Measurements from ENCODE around the gene CREM. TPM values are rescaled to one million over a fixed set of nuclear protein-coding genes. Genes with fewer than 3 reads are reported as not detected.

The CREM gene
- total RNA-seq, 3 donors from 2014 or later, result 11.8 to 27.4 (median 13.5) TPM

DNA sequence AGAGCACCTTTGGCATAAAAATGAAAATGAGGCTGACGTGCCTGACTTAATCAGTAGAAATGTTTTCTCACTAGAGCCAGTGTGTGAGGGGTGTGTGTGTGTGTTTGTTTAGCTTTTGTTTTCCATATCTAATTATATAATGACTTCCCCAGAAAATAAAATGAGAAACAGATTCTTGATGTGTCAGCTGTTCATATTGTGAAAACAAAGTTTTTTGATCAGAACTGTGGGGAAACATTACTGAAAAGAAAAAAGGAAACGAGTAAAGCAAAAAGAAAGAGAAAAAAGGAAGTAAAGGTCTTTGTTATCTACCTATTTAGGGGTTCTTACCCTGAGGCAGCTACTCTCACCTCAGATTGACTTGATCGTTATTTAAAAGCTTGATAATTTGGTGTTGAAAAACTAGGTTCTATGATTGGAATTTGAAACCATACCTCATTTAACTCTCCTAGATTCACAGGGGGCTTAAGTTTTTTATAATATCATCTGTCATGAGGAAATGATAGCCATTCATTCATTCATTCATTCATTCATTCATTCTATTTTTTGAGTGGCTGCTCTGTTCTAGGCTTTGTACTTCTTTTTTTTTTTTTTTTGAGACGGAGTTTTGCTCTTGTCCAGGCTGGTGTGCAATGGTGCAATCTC lies 58.0 kb downstream of the CREM start:
- no peak for DNase-seq

GRCh38 chr10:35185260-35186034 lies 58.8 kb downstream of the CREM start:
- Histone ChIP-seq H3K4me1 (ENCODE audit: low read depth) (no peaks in the 10 kb centered on the region), H3K9me3 (no peaks in the 10 kb centered on the region), H3K4me3 (no peak overlapping the region), H3K36me3 (ENCODE audit: low read depth) (no peaks in the 10 kb centered on the region)
- no peak for TF ChIP-seq CTCF (IDR thresholded peaks at IDR 0.05)
- DNase-seq (no peak), ATAC-seq (no peak)
- intact Hi-C loops (cut with DNase I, micrococcal nuclease), result no loop called here

More for the DNA sequence above, 58.0 kb downstream of the CREM start:
- ATAC-seq, result no peak
- Histone ChIP-seq H3K9me3 (no peaks in the 10 kb centered on the region), H3K4me3 (no peak overlapping the region), H3K4me1 (ENCODE audit: low read depth) (no peaks in the 10 kb centered on the region), H3K36me3 (ENCODE audit: low read depth) (no peaks in the 10 kb centered on the region)
- intact Hi-C loops (cut with DNase I, micrococcal nuclease), result no loop called here
- no peak for TF ChIP-seq CTCF (IDR thresholded peaks at IDR 0.05)

DNA sequence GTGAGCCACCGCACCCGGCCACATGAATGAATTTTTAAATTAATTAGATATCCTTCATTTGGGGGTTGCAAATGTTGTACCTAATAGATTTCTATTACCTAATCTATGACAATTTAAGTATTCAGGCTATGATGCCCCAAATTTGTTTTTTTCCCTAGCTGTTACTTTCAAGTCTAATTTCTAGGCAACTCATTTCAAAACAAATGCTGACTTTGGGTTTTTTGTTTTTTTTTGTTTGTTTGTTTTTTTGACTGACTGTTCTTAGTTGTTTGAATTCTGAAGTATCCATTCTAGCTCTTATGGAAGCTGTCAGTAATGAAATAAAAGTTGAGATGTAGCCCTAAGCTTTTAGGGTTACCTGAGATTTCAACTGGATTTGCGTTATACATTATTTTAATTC lies 62.3 kb downstream of the CREM start:
- no peaks in the 10 kb centered on the region for H3K4me1 ChIP-seq (ENCODE audit: low read depth)
- ATAC-seq (no peak), DNase-seq (no peak)
- H3K4me3 ChIP-seq, result no peak overlapping the region
- no peaks in the 10 kb centered on the region for H3K9me3 ChIP-seq
- intact Hi-C loops (cut with DNase I, micrococcal nuclease), result no loop called here
- no peaks in the 10 kb centered on the region for H3K36me3 ChIP-seq (ENCODE audit: low read depth)
- no peak for TF ChIP-seq CTCF (IDR thresholded peaks at IDR 0.05)

DNA sequence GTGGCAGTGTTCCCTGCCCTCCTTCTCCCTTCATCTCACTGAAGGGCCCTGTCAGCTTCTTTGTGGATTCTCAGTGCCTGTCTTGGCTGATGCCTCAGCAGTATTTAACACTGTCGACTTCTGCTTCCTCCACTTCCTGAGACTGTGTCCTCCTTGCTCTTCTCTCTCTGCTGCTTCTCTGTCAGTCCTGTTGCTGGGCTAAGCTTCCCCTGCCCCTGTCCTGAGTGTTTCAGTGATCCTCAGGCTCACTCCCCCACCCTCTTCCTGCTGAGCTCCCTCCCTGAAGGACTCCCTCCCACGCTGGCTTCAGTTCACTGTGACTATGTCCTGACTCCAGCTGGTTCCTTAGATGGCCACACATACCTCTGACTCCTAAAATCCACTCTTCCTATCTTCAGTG lies 64.9 kb downstream of the CREM start:
- intact Hi-C loops (cut with DNase I, micrococcal nuclease), result no loop called here
- Histone ChIP-seq H3K9me3 (no peaks in the 10 kb centered on the region), H3K36me3 (ENCODE audit: low read depth) (no peaks in the 10 kb centered on the region), H3K4me1 (ENCODE audit: low read depth) (no peaks in the 10 kb centered on the region), H3K4me3 (no peak overlapping the region)
- peak; percentile 4 for ATAC-seq
- no peak for TF ChIP-seq CTCF (IDR thresholded peaks at IDR 0.05)
- peak in 1 of 3 donors; percentile 19 for DNase-seq

- H3K36me3 ChIP-seq (ENCODE audit: low read depth), result no peaks in the 10 kb centered on the region
- no peak for DNase-seq
- H3K4me3 ChIP-seq, result no peak overlapping the region
- no peak for TF ChIP-seq CTCF (IDR thresholded peaks at IDR 0.05)
- H3K4me1 ChIP-seq (ENCODE audit: low read depth), result no peaks in the 10 kb centered on the region
- no peak for ATAC-seq
- intact Hi-C loops (cut with DNase I, micrococcal nuclease), result no loop called here
- H3K9me3 ChIP-seq, result no peaks in the 10 kb centered on the region
These were observed 66.1 kb downstream of the CREM start for GRCh38 chr10:35192645-35193249.

Measured in mucosa of descending colon (tissue), 3 donors.